Muscle layer of duodenum (tissue), 2 donors: ENCODE data around the gene RAD51B.

Source experiments
- H3K27ac ChIP-seq: one replicate; pipeline ENCODE4 v1.7.0; 2013; ENCODE audit warnings: mild to moderate bottlenecking, low read length
- H3K27me3 ChIP-seq: one replicate; pipeline ENCODE4 v1.7.0; 2013; ENCODE audit warnings: low read depth, mild to moderate bottlenecking, control low read depth, low read length
- H3K36me3 ChIP-seq, 2 donors: one replicate each; pipeline ENCODE4 v1.7.0; 2013; ENCODE audit warnings: low read length in 2 of 2, control low read depth in 1 of 2, mild to moderate bottlenecking in 1 of 2; ENCODE audit not compliant: insufficient read depth in 2 of 2, control insufficient read depth in 1 of 2
- H3K4me1 ChIP-seq, 2 donors: one replicate each; pipeline ENCODE4 v1.7.0; 2013; ENCODE audit warnings: low read length in 2 of 2, mild to moderate bottlenecking in 2 of 2, control low read depth in 1 of 2, moderate library complexity in 1 of 2; ENCODE audit not compliant: insufficient read depth in 2 of 2, control insufficient read depth in 1 of 2
- H3K4me3 ChIP-seq, 2 donors: one replicate each; pipeline ENCODE4 v1.7.0; 2013; ENCODE audit warnings: low read length in 2 of 2, low read depth in 1 of 2, mild to moderate bottlenecking in 1 of 2
- H3K9me3 ChIP-seq, 2 donors: one replicate each; pipeline ENCODE4 v1.7.0; 2013; ENCODE audit warnings: low read length in 2 of 2, control low read depth in 1 of 2, mild to moderate bottlenecking in 1 of 2; ENCODE audit not compliant: control insufficient read depth in 1 of 2
- donor health status: healthy.

Gene RAD51B

DNA sequence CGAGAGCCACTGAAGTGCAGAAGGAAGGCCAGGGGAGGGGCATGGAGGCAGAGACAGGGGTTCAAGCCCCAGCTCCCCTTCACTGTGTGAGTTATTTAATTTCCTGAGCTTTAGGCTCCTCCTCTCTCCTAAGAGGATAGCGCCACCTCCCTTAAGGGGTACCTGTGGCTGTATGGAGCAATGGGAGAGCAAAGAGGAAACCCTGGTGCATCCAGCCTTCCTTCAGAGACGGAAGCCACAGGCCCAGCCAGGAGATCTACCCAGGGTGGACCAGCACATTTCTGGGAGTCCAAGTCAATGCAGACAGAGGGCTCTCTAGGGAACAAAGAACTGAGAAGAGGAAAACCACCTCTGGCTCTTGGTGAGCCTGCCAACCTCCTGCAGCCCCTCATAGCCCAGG is 883.0 kb downstream of the RAD51B start:
- peaks cover 0 to 13% of the 10 kb centered on the region in 2 donors for H3K4me1 ChIP-seq

DNA sequence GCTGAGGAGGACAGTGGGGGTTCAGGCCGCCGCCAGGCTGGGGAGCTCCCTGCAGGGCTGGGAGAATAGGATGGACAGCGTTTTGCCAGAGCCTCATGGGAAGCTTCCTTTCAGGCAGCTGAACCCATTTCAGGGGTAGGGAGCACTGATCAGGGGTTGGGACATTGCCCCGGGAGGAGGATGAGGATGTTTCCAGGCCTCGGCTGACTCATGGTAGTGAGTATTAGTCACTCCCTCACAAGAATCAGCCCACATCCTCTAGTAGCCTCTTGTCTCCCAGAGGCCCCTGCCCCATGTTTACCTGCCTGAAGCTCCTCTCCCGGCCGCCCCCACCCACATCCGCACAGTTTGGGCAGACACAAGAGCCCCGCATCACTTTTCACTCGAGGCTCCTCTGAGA is 883.5 kb downstream of the RAD51B start:
- H3K9me3 ChIP-seq = no peaks in the 10 kb centered on the region
- H3K27me3 ChIP-seq = no peaks in the 10 kb centered on the region
- H3K4me1 ChIP-seq = peaks cover 0 to 13% of the 10 kb centered on the region in 2 donors
- no peak overlapping the region for H3K27ac ChIP-seq
- no peak overlapping the region for H3K4me3 ChIP-seq
- no peaks in the 10 kb centered on the region for H3K36me3 ChIP-seq

More for the DNA sequence above, 883.0 kb downstream of the RAD51B start:
- no peaks in the 10 kb centered on the region for H3K9me3 ChIP-seq
- no peaks in the 10 kb centered on the region for H3K27me3 ChIP-seq
- H3K4me3 ChIP-seq = no peak overlapping the region
- no peak overlapping the region for H3K27ac ChIP-seq
- no peaks in the 10 kb centered on the region for H3K36me3 ChIP-seq

DNA sequence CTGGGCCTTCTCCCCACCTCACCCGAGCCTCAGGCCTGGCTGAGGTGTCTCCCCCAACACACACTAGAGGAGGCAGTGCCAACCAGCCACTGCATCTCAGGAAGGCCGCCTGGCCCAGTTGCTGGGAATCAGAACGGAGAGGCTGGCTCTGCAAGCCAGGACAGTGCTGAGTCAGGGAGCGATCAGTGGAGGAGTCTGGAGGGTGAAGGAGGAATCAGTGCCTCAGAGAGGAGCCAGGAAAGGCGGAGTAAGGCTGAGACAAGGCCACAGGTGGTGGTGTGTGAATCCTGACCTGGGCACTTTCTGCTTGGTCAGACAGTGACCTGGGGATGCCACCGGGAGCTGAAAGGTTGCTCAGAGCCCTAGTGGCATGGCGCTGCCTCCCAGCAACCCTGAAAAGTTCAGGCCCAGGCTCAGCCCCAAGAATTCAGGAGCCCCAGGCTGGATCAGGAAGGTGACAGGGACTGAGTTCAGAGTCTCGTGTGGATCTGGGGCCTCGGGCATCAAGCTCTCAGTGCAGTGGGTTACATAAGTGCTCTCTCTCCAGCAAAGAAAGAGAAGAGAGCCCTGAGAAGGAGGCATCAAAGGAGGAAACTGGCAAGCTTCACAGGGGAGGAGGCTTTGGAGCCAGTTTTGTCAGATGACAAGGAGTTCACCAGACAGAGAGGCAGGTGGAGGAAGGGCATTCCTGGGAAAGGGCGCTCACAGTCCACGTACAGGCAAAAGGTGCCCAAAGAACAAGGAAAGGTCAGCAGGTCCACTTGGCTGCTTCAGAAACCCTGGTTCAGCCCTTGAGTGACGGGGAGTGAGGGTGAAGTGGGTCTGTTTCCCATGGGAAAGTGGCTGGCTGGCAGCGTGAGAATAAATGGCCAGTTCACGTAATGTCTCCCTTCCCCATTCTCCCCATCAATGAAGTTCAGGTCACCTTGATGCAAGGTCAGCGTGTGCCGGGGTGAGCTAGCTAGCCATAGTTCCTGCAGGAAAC is 885.4 kb downstream of the RAD51B start:
- no peak overlapping the region for H3K27ac ChIP-seq
- H3K36me3 ChIP-seq = no peaks in the 10 kb centered on the region
- H3K27me3 ChIP-seq = no peaks in the 10 kb centered on the region

DNA sequence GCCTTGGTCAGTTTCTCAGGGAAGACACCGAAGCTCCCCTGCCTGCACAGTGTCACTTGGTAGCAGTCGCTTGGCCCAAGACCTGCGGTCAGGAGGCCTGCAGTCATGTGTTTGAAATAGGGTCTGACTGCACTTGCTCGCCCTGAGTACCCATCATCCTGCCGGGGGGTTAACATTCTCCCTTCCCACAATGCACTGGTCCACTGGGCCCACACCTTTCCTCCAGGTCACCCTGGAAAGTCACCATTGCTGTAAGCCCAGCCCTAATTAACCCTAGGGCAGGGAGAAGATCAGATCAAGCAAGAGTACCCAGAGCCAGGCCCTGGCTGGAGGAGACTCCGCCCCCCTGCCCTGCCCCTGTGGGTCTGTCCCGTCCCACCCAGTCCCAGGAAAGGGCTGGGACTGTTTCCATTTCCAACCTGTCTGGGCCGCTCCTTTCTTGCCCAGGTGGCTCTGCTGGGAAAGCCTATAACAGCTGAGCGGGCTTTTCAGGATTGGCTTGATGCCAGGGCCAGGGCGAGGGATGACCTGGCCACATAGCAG is 886.2 kb downstream of the RAD51B start:
- Histone ChIP-seq H3K9me3 (no peaks in the 10 kb centered on the region), H3K4me1 (peaks cover 0 to 13% of the 10 kb centered on the region in 2 donors), H3K27me3 (no peaks in the 10 kb centered on the region), H3K4me3 (no peak overlapping the region), H3K27ac (no peak overlapping the region), H3K36me3 (no peaks in the 10 kb centered on the region)

More for the DNA sequence above, 885.4 kb downstream of the RAD51B start:
- Histone ChIP-seq H3K9me3 (no peaks in the 10 kb centered on the region), H3K4me1 (peaks cover 0 to 13% of the 10 kb centered on the region in 2 donors), H3K4me3 (no peak overlapping the region)

DNA sequence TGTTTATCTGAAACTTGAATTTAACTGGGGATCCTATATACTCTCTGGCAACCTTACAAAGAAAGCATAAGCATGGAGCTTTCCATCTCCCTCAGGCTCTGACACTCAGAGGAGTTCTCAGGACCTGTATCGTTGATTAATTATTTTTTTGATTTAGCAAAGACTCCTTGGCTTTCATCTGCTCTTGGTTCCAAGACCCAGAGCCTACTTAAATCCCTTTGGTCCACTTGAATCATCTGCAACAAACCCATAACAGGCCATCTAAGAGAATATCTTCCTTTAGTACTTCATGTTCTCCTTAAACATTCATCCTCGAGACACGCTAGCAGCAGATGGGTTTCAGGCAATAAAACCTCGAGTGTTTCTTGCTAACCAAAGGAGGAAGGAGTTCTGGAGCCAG is 887.9 kb downstream of the RAD51B start:
- H3K36me3 ChIP-seq = no peaks in the 10 kb centered on the region
- no peak overlapping the region for H3K27ac ChIP-seq
- no peak overlapping the region for H3K4me3 ChIP-seq
- peaks cover 0 to 13% of the 10 kb centered on the region in 2 donors for H3K4me1 ChIP-seq
- H3K9me3 ChIP-seq = no peaks in the 10 kb centered on the region
- H3K27me3 ChIP-seq = no peaks in the 10 kb centered on the region

DNA sequence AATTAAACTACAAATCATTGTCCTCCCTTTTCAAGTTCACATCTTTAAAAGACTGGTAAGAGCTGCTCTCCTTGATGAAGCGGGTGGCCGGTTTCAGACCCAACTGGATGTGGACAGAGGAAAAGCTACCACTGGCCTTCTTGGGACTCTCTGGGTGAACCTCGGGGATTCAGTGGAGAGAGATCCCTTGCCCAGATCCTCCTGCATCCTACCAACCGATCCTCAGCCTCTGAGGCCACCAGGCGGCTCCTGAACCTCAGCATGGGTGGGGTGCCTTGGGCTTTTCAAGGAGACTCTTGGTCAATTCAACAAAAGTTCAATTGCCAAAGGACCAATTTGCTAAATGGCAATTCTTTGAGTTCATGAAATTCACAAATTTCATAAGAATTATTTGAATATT is 888.8 kb downstream of the RAD51B start:
- Histone ChIP-seq H3K27ac (no peak overlapping the region), H3K4me3 (no peak overlapping the region), H3K9me3 (no peaks in the 10 kb centered on the region), H3K27me3 (no peaks in the 10 kb centered on the region), H3K36me3 (no peaks in the 10 kb centered on the region), H3K4me1 (peaks cover 0 to 13% of the 10 kb centered on the region in 2 donors)

DNA sequence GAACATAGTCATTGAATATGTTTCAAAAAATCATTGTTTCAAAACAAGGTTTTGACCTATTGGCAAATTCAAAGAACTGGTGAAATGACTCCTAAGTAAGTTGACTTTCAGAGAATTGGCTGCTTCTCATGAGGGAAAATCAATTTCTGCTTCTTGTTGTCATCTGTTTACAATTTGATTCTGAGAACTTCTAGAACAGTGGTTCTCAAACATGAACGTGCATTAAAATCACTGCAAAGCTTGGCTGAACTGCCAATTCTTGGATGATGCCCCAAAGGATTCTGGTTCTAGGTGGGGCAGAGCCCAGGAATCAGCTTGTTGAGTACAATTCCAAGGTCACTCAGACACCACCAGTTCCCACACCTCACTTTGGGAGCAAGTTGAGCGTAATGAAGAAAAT is 889.4 kb downstream of the RAD51B start:
- Histone ChIP-seq H3K36me3 (no peaks in the 10 kb centered on the region), H3K9me3 (no peaks in the 10 kb centered on the region), H3K4me3 (no peak overlapping the region), H3K4me1 (peaks cover 0 to 13% of the 10 kb centered on the region in 2 donors), H3K27me3 (no peaks in the 10 kb centered on the region), H3K27ac (no peak overlapping the region)

DNA sequence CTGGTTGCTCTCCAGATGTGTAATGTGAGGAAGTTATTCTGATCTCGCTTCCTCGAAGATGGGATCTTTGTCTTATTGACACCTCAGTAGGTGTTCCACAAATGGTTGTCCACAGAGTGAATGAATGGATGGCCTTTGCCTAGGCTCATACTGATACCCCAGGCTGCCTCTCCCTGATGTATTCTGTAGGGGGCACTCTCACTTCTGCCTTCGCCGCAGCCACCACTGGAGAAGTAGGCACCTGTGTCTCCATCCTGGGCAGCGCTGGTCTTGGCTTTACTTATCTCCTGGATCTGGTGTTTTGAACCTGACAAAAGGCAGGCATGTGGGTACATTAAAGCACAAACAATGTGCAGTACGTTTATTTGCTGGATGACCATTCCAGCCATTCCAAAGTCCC is 891.2 kb downstream of the RAD51B start:
- no peak overlapping the region for H3K4me3 ChIP-seq
- H3K4me1 ChIP-seq = peaks cover 0 to 6% of the 10 kb centered on the region in 2 donors
- H3K27ac ChIP-seq = no peak overlapping the region
- no peaks in the 10 kb centered on the region for H3K36me3 ChIP-seq
- H3K27me3 ChIP-seq = no peaks in the 10 kb centered on the region
- H3K9me3 ChIP-seq = no peaks in the 10 kb centered on the region

DNA sequence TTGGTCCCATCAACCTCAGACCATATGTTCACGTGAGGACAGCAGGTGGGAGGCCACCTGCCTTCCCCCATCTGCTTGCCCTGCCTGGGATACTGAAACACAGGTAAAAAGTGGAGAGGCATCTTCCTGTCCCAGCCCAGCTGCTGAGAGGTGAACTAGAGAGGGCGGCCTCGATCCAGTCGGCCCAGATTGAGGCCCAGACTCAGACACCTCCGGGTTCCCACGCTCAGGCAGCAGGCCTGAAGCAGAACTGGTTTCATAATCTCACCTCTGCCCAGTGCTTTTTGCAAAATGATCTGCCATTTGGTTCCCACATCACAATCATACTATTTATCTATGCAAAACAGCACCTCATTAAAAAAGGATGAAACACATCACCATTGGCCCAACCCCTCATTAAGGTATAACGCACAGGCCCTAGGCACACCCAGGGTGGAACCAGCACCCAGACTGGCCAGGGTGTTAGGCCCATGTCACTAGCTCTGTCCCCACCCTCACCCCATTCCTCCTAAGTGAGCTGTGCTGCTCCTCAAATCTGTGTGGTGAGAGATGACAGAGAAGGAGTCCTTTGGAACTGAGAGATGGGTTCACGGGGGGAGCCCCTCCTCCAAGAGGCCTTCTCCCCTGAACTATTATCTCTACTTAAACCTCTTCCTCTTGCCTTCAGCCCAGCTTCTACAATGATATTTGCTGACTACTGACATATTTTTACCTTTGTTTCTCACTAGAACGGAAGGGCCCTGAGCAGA is 892.2 kb downstream of the RAD51B start:
- Histone ChIP-seq H3K27ac (no peak overlapping the region), H3K27me3 (no peaks in the 10 kb centered on the region), H3K4me1 (no peaks in the 10 kb centered on the region), H3K36me3 (no peaks in the 10 kb centered on the region), H3K9me3 (no peaks in the 10 kb centered on the region), H3K4me3 (no peak overlapping the region)

DNA sequence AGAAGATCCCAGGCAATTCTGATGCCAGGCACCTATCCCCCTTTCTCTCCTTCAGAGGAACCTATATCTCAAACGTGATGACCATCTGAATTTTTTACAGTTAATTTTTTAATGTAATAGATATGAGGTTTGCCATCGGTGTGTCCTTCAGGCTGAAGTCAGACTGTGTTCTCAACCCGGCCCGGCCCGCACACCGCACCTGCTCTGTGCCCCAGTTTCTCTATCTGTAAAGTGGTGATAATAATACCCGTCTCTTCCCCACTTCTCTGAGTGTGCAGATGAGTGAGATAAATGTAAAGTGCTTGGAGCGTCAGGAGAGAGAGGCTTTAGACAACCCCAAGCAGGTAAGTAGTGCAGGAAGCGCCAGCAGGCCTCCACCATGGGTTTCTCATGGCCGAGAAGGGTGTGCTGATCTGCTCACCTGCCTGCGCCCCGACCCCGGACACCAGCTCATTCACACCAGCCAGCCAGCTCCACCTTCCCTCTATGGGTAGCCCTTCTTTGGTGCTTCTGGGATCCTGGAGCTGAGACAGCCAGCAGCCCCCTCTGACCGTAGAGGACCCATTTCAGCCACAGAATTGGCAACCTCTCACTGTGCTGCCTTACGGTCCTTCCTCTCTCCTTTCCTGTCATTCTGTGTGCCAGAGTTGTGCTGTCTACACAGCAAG is 893.3 kb downstream of the RAD51B start:
- H3K27ac ChIP-seq = no peak overlapping the region
- H3K27me3 ChIP-seq = no peaks in the 10 kb centered on the region
- no peaks in the 10 kb centered on the region for H3K9me3 ChIP-seq
- H3K4me1 ChIP-seq = no peaks in the 10 kb centered on the region
- no peaks in the 10 kb centered on the region for H3K36me3 ChIP-seq
- no peak overlapping the region for H3K4me3 ChIP-seq

DNA sequence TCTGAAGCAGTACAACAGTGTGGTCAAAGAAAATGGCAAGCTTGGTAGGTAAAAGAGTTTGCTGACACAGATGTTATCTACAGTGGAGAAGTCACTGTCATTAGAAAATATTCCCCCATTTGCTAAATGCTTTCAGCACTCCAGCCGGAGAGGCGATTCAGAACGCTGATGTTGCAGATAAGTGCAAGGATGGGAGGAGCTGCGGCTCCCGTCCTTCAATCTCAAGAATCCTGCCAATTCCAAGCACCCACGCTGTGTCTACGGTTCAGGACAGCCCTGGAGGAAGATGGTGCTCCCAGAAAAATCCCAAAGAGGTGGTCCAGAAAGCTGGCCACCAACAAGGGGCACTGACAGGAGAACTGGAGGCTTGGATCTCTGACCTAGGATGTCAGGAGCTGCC is 894.2 kb downstream of the RAD51B start:
- no peak overlapping the region for H3K4me3 ChIP-seq
- H3K4me1 ChIP-seq = no peaks in the 10 kb centered on the region
- no peaks in the 10 kb centered on the region for H3K36me3 ChIP-seq
- no peak overlapping the region for H3K27ac ChIP-seq
- no peaks in the 10 kb centered on the region for H3K9me3 ChIP-seq
- no peaks in the 10 kb centered on the region for H3K27me3 ChIP-seq
